A549 treated with CpdA at 1 μM for 4 hours (cell line): ENCODE results near the gene NDST1. TPM values are rescaled to one million over a fixed set of nuclear protein-coding genes. Genes with fewer than 3 reads are reported as not detected.

Experiments used
- total RNA-seq: library from RNA; stranded (reverse); fragments of 200-300 nt; extraction: Qiagen RNA extraction; gene quantifications from 5 replicates; pipeline ENCODE4 v1.2.3, GENCODE V29; 2022; ENCODE audit warnings: low read depth

Gene NDST1
- 46.7 to 73.2 TPM (median 59.2 TPM) in 5 replicates for total RNA-seq

GRCh38 chr5:150507474-150508276 is at the start of gene NDST1:
Gene NDST1 (plus strand): TSS chr5:150508131. CDS start chr5:150521255, 13,124 bp downstream.

Other genes starting within 250 kb of the NDST1 start
- gene CAMK2A, start 218.4 kb upstream of the NDST1 start, total RNA-seq = 0.87 to 1.4 TPM (median 1.1 TPM) in 5 replicates
- gene ARSI, start 205.2 kb upstream of the NDST1 start, total RNA-seq = 33.5 to 52.9 TPM (median 42.9 TPM) in 5 replicates
- 76.5 to 93.8 TPM (median 86.2 TPM) in 5 replicates for gene TCOF1, start 150.4 kb upstream of the NDST1 start, total RNA-seq
- 0.08 to 0.10 TPM (median 0.09 TPM) in 3 of 5 replicates, not detected in the others for gene CD74, start 95.2 kb upstream of the NDST1 start, total RNA-seq
- gene RPS14, start 58.4 kb upstream of the NDST1 start, total RNA-seq = 2,817 to 3,200 TPM (median 3,076 TPM) in 5 replicates
- 25.3 to 32.6 TPM (median 29.7 TPM) in 5 replicates for gene SYNPO, start 132.5 kb downstream of the NDST1 start, total RNA-seq
- 0.05 to 0.09 TPM (median 0.06 TPM) in 4 of 5 replicates, not detected in the other for gene MYOZ3, start 153.1 kb downstream of the NDST1 start, total RNA-seq
- gene RBM22, start 192.9 kb downstream of the NDST1 start, total RNA-seq = 47.8 to 57.5 TPM (median 51.0 TPM) in 5 replicates